SK-N-MC (cell line): ENCODE measurements around the gene L3MBTL1.

Source experiments
- DNase-seq: peaks from one replicate; pipeline ENCODE4 v3.0.0-alpha.2; 2011; ENCODE audit warnings: low read depth, low spot score
- H3K27ac ChIP-seq: fragments of 200-600 bp; sonication (generic); 2 replicates; pipeline ENCODE4 v1.5.1; 2016; ENCODE audit warnings: mixed run types
- H3K36me3 ChIP-seq: fragments of 200-600 bp; sonication (generic); 2 replicates; pipeline ENCODE4 v1.6.1; 2017; ENCODE audit warnings: antibody characterized with exemption, low read length, mixed read lengths; ENCODE audit not compliant: insufficient read depth
- H3K4me3 ChIP-seq: fragments of 200-600 bp; sonication (generic); 2 replicates; pipeline ENCODE4 v1.5.1; 2016
- H3K9ac ChIP-seq: fragments of 200-600 bp; sonication (generic); 2 replicates; pipeline ENCODE4 v1.8.0; 2017; ENCODE audit warnings: mixed run types, mixed read lengths; ENCODE audit not compliant: insufficient read length
- H3K9me3 ChIP-seq: fragments of 200-600 bp; sonication (generic); 2 replicates; pipeline ENCODE4 v1.6.1; 2017; ENCODE audit warnings: low read depth, mild to moderate bottlenecking, antibody characterized with exemption, low read length, moderate library complexity, mixed read lengths
- EZH2 ChIP-seq: fragments of 200-600 bp; sonication (generic); IDR thresholded peaks from one replicate; pipeline ENCODE4 v1.6.1; 2017; ENCODE audit warnings: antibody characterized with exemption
- FOXP2 ChIP-seq: optimal IDR thresholded peaks from 2 replicates; pipeline ENCODE3; 2011; ENCODE audit warnings: mild to moderate bottlenecking, moderate library complexity; ENCODE audit not compliant: insufficient read depth; ENCODE audit errors: extremely low read length, control extremely low read depth
- POLR2AphosphoS5 ChIP-seq: IDR thresholded peaks from 2 replicates; pipeline ENCODE4 v1.6.1; 2012; ENCODE audit warnings: mild to moderate bottlenecking, low read depth, low read length, borderline replicate concordance

Gene L3MBTL1

GRCh38 chr20:43536041-43536816 lies 28.7 kb downstream of the L3MBTL1 start:
- no peak for TF ChIP-seq POLR2AphosphoS5
- TF ChIP-seq FOXP2 = no peak
- no peak for TF ChIP-seq EZH2
- H3K36me3 ChIP-seq = no peaks in the 10 kb centered on the region
- no peaks in the 10 kb centered on the region for H3K9me3 ChIP-seq
- H3K9ac ChIP-seq = no peak overlapping the region
- H3K27ac ChIP-seq = no peak overlapping the region
- no peak overlapping the region for H3K4me3 ChIP-seq
- DNase-seq = no peak

- H3K36me3 ChIP-seq = no peaks in the 10 kb centered on the region
- H3K9me3 ChIP-seq = no peaks in the 10 kb centered on the region
- H3K4me3 ChIP-seq = no peak overlapping the region
- DNase-seq = no peak
- TF ChIP-seq FOXP2 (no peak), POLR2AphosphoS5 (no peak), EZH2 (no peak)
- H3K27ac ChIP-seq = no peak overlapping the region
- H3K9ac ChIP-seq = no peak overlapping the region
Observed at GRCh38 chr20:43536817-43537440, 29.4 kb downstream of the L3MBTL1 start.

- H3K9me3 ChIP-seq = no peaks in the 10 kb centered on the region
- no peak overlapping the region for H3K9ac ChIP-seq
- no peak overlapping the region for H3K4me3 ChIP-seq
- no peak for TF ChIP-seq FOXP2
- no peak for TF ChIP-seq EZH2
- TF ChIP-seq POLR2AphosphoS5 = no peak
- H3K27ac ChIP-seq = no peak overlapping the region
- peak; percentile 24 for DNase-seq
- H3K36me3 ChIP-seq = no peaks in the 10 kb centered on the region
Observed at GRCh38 chr20:43537921-43538877, 30.7 kb downstream of the L3MBTL1 start.

- no peak overlapping the region for H3K9ac ChIP-seq
- TF ChIP-seq FOXP2 = no peak
- no peak for TF ChIP-seq POLR2AphosphoS5
- TF ChIP-seq EZH2 = no peak
- no peak overlapping the region for H3K4me3 ChIP-seq
- H3K27ac ChIP-seq = no peak overlapping the region
- no peaks in the 10 kb centered on the region for H3K36me3 ChIP-seq
- H3K9me3 ChIP-seq = no peaks in the 10 kb centered on the region
- DNase-seq = no peak
Observed at GRCh38 chr20:43538878-43539700, 31.6 kb downstream of the L3MBTL1 start.

- Histone ChIP-seq H3K9ac (no peak overlapping the region), H3K27ac (no peak overlapping the region), H3K9me3 (no peaks in the 10 kb centered on the region), H3K4me3 (no peak overlapping the region), H3K36me3 (no peaks in the 10 kb centered on the region)
- DNase-seq = no peak
- no peak for TF ChIP-seq FOXP2
- no peak for TF ChIP-seq POLR2AphosphoS5
- no peak for TF ChIP-seq EZH2
Observed at GRCh38 chr20:43539975-43540672, 32.6 kb downstream of the L3MBTL1 start.

- no peaks in the 10 kb centered on the region for H3K36me3 ChIP-seq
- no peak overlapping the region for H3K27ac ChIP-seq
- TF ChIP-seq POLR2AphosphoS5 (no peak), EZH2 (no peak), FOXP2 (no peak)
Observed at GRCh38 chr20:43540673-43541060, 33.2 kb downstream of the L3MBTL1 start.

GRCh38 chr20:43541214-43541613 lies 33.7 kb downstream of the L3MBTL1 start:
- DNase-seq = no peak

More at GRCh38 chr20:43540673-43541060, 33.2 kb downstream of the L3MBTL1 start:
- H3K9ac ChIP-seq = no peak overlapping the region
- H3K4me3 ChIP-seq = no peak overlapping the region
- H3K9me3 ChIP-seq = no peaks in the 10 kb centered on the region
- DNase-seq = no peak

More at GRCh38 chr20:43541214-43541613, 33.7 kb downstream of the L3MBTL1 start:
- no peak overlapping the region for H3K9ac ChIP-seq
- no peak overlapping the region for H3K27ac ChIP-seq
- TF ChIP-seq POLR2AphosphoS5 = no peak
- no peak for TF ChIP-seq EZH2
- no peak overlapping the region for H3K4me3 ChIP-seq
- no peaks in the 10 kb centered on the region for H3K9me3 ChIP-seq
- no peaks in the 10 kb centered on the region for H3K36me3 ChIP-seq
